Neutrophil (primary cell): ENCODE data around the gene FRMD5.

Source experiments
- H3K27ac ChIP-seq: fragments of 200-600 bp; sonication (generic); 2 replicates; pipeline ENCODE4 v1.5.1; 2016; ENCODE audit warnings: mild to moderate bottlenecking, moderate library complexity
- H3K27me3 ChIP-seq: fragments of 200-600 bp; sonication (generic); 2 replicates; pipeline ENCODE4 v1.6.0; 2016; ENCODE audit warnings: mild to moderate bottlenecking
- H3K36me3 ChIP-seq: fragments of 200-600 bp; sonication (generic); 2 replicates; pipeline ENCODE4 v1.5.1; 2017
- H3K4me1 ChIP-seq, 2 experiments: fragments of 200-600 bp in 1 of 2; sonication (generic) in 1 of 2; 1 replicate in 1 of 2; 2 replicates in 1 of 2; pipeline versions ENCODE4 v1.5.1 to v1.6.1; 2013 to 2016; ENCODE audit warnings: low read depth in 1 of 2, low read length in 1 of 2, mild to moderate bottlenecking in 1 of 2, moderate library complexity in 1 of 2; ENCODE audit not compliant: control insufficient read depth in 1 of 2, insufficient read depth in 1 of 2
- H3K4me3 ChIP-seq, 2 experiments: fragments of 200-600 bp in 1 of 2; sonication (generic) in 1 of 2; 1 replicate in 1 of 2; 2 replicates in 1 of 2; pipeline ENCODE4 v1.5.1; 2013 to 2016; ENCODE audit warnings: low read depth in 1 of 2, low read length in 1 of 2, mild to moderate bottlenecking in 1 of 2, moderate library complexity in 1 of 2
- H3K9me3 ChIP-seq: fragments of 200-600 bp; sonication (generic); 2 replicates; pipeline ENCODE4 v1.5.1; 2016
- TF ChIP-seq, protein P1 (sequence below): fragments of 200-600 bp; sonication (generic); IDR thresholded peaks from 2 replicates; pipeline ENCODE4 v1.5.1; 2016; ENCODE audit warnings: antibody characterized with exemption

Gene FRMD5

GRCh38 chr15:44147636-44148035 lies 47.4 kb downstream of the FRMD5 start:
- Histone ChIP-seq H3K36me3 (no peaks in the 10 kb centered on the region), H3K27me3 (peaks cover 10% of the 10 kb centered on the region), H3K4me3 (no peak overlapping the region), H3K27ac (no peak overlapping the region), H3K9me3 (no peaks in the 10 kb centered on the region), H3K4me1 (no peaks in the 10 kb centered on the region)
- TF ChIP-seq, protein P1, sequence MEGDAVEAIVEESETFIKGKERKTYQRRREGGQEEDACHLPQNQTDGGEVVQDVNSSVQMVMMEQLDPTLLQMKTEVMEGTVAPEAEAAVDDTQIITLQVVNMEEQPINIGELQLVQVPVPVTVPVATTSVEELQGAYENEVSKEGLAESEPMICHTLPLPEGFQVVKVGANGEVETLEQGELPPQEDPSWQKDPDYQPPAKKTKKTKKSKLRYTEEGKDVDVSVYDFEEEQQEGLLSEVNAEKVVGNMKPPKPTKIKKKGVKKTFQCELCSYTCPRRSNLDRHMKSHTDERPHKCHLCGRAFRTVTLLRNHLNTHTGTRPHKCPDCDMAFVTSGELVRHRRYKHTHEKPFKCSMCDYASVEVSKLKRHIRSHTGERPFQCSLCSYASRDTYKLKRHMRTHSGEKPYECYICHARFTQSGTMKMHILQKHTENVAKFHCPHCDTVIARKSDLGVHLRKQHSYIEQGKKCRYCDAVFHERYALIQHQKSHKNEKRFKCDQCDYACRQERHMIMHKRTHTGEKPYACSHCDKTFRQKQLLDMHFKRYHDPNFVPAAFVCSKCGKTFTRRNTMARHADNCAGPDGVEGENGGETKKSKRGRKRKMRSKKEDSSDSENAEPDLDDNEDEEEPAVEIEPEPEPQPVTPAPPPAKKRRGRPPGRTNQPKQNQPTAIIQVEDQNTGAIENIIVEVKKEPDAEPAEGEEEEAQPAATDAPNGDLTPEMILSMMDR: no peak

- Histone ChIP-seq H3K9me3 (no peaks in the 10 kb centered on the region), H3K27ac (no peak overlapping the region), H3K27me3 (peaks cover 10% of the 10 kb centered on the region), H3K36me3 (no peaks in the 10 kb centered on the region), H3K4me3 (no peak overlapping the region), H3K4me1 (no peaks in the 10 kb centered on the region)
- TF ChIP-seq, protein P1: no peak
Observed at GRCh38 chr15:44145495-44145894, 49.6 kb downstream of the FRMD5 start.

- no peaks in the 10 kb centered on the region for H3K9me3 ChIP-seq
- no peak overlapping the region for H3K4me3 ChIP-seq
- TF ChIP-seq, protein P1: no peak
Observed at GRCh38 chr15:44144992-44145391, 50.1 kb downstream of the FRMD5 start.

DNA sequence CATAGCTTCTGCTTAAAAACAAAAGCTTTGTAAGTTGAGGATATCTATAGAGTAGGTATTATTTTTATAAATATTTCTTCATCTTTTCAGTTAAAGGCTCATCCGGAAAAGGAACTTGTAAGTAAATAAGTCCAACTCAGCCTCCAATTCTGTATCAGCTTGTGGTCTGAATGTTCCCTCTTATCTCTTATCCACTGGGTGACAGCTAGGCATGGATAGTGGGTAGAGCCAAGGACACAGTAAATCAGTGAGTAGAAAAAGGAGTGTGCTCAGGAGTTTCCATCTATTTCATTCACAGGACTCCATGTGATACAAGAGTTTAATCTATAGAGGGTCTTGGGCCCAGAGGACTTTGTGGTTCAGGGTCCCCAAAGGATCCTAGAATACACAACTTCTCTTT lies 50.9 kb downstream of the FRMD5 start:
- Histone ChIP-seq H3K27ac (no peak overlapping the region), H3K4me3 (no peak overlapping the region), H3K9me3 (no peaks in the 10 kb centered on the region), H3K4me1 (no peaks in the 10 kb centered on the region), H3K27me3 (peaks cover 10% of the 10 kb centered on the region), H3K36me3 (no peaks in the 10 kb centered on the region)
- TF ChIP-seq, protein P1: no peak

More at GRCh38 chr15:44144992-44145391, 50.1 kb downstream of the FRMD5 start:
- no peaks in the 10 kb centered on the region for H3K36me3 ChIP-seq
- H3K27me3 ChIP-seq: peaks cover 10% of the 10 kb centered on the region
- no peak overlapping the region for H3K27ac ChIP-seq
- H3K4me1 ChIP-seq: no peaks in the 10 kb centered on the region

DNA sequence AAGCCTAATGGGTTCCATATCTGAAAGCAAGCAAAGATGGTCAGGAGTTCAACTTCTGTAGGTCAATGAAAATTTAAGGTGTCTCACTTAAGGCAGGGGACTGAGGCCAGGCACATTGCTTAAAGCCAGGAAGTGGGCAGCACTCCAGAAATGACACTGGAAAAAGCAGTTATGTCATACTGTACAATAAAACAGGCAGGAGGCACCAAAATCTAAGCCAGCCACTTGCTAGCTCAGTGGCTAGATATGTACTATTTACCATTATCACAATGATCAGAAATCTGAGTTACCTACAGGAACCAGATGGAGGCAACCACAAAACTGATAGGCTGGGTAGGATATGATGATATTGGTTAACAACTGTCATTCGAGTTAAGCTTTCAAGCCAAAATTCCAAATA lies 57.3 kb downstream of the FRMD5 start:
- no peaks in the 10 kb centered on the region for H3K36me3 ChIP-seq
- H3K27me3 ChIP-seq: peaks cover 5% of the 10 kb centered on the region
- TF ChIP-seq, protein P1: no peak
- H3K4me1 ChIP-seq: no peaks in the 10 kb centered on the region
- H3K4me3 ChIP-seq: no peak overlapping the region
- H3K9me3 ChIP-seq: no peaks in the 10 kb centered on the region
- no peak overlapping the region for H3K27ac ChIP-seq

DNA sequence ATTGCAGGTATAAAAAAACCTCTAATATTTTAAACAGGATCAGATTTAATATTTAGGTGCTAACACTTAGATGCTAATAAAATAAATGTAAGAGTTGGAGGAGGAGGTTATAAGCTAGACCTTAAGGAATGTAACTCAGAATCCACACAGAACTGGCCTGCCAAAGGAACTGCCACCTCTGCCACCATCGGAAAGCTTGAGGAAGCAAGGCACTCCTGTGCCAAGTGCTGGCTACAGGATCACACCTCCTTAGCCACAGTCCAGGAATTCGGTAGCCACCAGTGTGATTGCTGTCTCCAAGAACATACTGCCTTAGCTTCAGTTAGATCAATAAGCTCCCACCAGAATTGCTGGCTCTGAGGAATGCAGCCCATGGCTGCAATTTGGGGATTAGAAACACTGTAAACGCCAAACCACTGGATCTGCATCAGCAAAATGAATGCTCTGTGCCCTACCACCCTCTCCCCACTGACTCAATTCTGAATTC lies 58.0 kb downstream of the FRMD5 start:
- no peak overlapping the region for H3K27ac ChIP-seq
- TF ChIP-seq, protein P1: no peak
- no peaks in the 10 kb centered on the region for H3K9me3 ChIP-seq
- H3K36me3 ChIP-seq: no peaks in the 10 kb centered on the region
- peaks cover 5% of the 10 kb centered on the region for H3K27me3 ChIP-seq
- H3K4me1 ChIP-seq: no peaks in the 10 kb centered on the region
- H3K4me3 ChIP-seq: no peak overlapping the region
